NK-92 (cell line): ENCODE measurements around the gene POLR2J3.
"Not testable (repeated sequence)": the region's sequence is repeated elsewhere in the genome, so short reads cannot be mapped to it uniquely, and the experiment has no call there.

Experiments
- DNase-seq: peaks from one replicate; lab custom pipeline; 2025; ENCODE audit not compliant: unreplicated experiment; lab: John Stamatoyannopoulos, UW

The POLR2J3 gene

DNA sequence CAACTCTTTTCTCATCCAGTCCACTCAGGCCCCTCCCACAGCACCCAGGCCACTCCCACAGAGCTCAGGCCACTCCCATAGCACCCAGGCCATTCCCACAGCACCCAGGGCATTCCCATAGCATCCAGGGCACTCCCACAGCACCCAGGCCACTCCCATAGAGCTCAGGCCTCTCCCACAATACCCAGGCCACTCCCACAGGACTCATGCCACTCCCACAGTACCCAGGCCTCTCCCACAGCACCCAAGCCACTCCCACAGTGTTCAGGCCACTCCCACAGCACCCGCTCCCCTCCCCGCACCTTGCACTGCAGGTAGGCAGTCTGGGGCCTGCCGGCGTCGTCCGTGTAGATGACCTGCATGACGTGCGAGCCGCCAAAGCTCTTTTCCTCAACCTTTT lies 17.5 kb upstream of the POLR2J3 start:
- DNase-seq, result not testable (repeated sequence)

DNA sequence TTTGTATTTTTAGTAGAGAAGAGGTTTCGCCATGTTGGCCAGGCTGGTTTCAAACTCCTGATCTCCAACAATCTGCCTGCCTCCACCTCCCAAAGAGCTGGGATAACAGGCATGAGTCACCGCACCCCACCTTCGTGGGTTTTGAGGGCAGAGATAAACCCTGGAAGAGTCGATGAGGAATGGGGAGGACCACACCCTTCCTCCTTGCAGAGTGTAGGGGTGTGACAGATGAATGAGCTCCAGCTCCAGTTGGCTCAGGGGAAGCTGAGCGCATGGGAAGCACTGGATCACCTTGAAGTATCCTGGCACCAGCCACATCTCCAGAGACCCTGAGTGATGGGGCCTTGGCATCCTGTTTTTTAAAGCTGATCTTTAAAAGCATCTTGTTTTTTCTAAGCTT lies 11.1 kb upstream of the POLR2J3 start:
- DNase-seq, result not testable (repeated sequence)

DNA sequence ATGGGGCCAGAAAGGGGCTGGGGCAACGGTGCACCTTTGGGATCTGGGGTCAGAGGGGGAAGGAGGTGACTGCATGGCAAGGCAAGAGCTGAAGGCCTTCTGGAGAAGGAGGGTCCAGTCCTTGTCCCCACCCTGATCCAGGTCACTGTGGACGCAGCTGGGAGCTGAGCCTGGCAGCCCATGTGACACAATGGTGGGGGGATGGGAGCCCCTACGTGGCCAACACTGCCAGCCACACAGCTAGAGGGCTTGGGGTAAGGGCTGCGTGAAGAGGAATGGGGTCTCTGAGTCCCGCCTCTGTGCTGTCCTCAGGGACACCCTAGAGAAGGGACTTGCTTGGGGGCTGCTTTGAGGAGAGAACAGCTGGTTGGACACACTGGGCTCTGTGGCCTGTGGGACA lies 9.3 kb upstream of the POLR2J3 start:
- DNase-seq, result not testable (repeated sequence)

DNA sequence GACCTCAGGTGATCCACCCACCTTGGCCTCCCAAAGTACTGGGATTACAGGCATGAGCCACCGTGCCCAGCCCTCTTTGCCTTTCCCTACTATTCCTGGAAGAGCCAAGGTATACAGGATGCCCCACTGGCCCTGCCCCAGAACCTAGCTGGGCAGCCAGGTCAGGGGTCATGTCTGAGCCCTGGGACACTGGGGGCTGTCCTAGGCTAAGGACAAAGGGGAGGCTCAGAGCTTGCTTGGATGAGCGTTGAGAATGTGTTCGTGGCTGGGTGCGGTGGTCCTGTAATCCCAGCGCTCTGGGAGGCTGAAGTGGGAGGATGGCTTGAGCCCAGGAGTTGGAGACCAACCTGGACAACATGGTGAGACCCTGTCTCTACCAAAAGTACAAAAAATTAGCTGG lies 6.1 kb upstream of the POLR2J3 start:
- DNase-seq, result not testable (repeated sequence)

GRCh38 chr7:102577315-102578240 lies 5.2 kb upstream of the POLR2J3 start:
- not testable (repeated sequence) for DNase-seq

- not testable (repeated sequence) for DNase-seq
Observed at GRCh38 chr7:102576363-102576762, 4.0 kb upstream of the POLR2J3 start.

DNA sequence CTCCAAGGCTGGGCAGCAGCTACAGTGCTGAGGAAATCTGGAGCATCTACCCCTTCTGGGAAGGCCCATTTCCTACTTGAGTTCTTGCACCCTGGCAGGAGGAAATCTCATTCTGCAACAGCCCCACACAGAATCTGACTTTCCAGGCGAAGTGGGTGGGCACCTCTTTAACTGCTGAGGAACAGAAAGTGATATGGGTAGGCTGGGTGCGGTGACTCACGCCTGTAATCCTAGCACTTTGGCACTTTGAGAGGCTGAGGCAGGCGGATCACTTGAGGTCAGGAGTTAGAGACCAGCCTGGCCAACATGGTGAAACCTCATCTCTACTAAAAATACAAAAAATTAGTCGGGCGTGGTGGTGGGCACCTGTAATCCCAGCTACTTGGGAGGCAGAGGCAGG lies 2.2 kb upstream of the POLR2J3 start:
- DNase-seq, result not testable (repeated sequence)

DNA sequence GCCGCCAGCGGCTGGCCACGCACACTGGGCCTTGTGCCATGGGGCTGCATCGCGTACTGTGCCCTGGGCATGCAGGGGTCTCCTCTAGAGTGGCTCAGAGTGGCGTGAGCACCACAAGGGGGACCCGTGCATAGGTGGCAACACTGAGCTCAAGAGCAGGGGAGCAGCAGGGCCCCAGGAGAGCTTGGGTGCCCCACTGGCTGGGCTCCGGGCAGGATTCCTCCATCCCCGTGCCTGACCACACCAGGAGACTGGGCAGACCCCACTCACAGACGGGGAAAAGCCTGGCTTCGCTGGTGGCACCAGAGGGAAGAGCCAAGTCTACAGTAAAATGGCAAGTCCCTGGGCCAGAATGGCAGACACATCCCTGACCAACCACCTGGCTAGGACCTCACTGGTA lies 3.8 kb downstream of the POLR2J3 start:
- not testable (repeated sequence) for DNase-seq

DNA sequence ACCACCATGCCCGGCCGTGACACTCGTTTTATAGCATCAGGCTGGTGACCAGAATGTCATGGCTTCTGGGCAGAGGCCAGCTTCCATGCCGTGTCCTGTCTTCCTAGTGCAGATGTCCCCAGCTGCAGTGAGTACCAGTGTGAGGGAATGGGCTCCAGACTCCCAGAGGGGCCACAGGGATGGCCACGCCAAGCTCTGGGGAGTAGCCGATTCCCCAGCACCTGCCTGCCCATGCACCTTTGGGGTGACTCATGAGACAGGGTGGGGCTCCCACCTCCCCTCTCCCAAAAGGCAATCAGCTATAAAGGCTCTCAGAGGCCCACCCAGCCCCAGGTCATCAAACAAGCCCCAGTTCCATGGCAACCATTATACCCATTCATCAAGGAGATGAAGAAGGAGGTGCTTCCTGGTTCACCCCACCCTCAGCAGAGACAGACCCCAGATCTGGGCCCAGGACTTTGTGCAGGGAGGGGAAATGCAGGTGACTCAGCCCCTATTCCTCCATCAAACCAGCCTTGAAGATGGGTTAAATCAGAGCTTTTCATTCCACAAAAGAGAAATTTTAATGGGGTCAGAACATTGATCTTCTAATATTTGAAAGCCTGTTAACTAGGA lies 21.5 kb downstream of the POLR2J3 start, which contains the start of gene SPDYE2:
Gene SPDYE2, plus strand, starts transcription at position 419 of the 615 bp plus-strand sequence. CDS start 2,030 bp downstream, outside the sequence.
- DNase-seq, result not testable (repeated sequence)

DNA sequence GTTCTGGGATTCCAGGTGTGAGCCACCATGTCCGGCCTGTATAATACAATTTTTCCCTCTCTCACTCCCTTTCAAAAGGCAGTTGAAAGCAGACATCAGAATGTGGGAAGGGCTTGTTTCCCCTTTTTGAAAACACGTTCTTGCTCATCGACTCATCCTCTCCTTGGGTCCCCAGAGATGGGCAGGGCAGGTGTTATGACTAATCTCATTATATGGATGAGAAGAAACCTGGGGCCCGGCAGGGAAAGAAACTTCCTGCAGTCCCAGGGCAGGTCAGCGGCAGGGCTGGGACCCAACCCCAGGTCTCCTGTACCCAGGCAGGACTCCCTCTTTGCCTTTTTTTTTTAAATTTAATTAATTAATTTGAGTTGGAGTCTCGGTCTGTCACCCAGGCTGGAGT lies 26.0 kb downstream of the POLR2J3 start:
- DNase-seq, result not testable (repeated sequence)

DNA sequence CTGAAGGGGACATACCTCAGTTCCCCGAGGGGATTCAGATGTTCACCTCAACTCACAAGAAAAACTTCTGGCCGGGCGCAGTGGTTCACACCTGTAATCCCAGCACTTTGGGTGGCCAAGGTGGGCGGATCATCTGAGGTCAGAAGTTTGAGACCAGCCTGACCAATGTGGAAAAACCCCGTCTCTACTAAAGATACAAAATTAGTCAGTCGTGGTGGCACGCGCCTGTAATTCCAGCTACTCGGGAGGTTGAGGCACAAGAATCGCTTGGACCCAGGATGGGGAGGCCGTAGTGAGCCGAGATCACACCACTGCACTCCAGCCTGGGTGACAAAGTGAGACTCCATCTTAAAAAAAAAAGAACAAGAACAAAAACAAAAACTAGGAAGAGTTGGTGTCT lies 27.1 kb downstream of the POLR2J3 start:
- DNase-seq, result not testable (repeated sequence)

DNA sequence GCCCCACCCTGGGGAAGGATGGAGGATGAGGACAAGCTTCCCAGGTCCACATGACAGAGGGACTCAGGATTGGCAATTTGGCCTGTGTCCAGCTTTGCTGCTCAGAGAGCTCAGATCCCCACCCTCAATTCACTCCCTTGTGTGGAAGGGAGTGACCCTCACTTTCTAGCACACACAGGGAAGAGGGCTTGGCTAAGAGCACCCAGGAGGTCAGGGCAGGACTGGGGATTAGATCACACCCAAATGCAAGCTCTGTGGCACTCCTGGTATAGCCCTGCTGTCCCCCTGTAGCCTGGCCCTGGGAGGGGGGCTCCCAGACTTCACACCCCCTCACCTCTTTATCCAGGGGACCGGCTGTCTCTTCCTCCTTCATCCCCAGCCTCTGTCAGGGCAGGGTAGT lies 28.0 kb downstream of the POLR2J3 start:
- not testable (repeated sequence) for DNase-seq

DNA sequence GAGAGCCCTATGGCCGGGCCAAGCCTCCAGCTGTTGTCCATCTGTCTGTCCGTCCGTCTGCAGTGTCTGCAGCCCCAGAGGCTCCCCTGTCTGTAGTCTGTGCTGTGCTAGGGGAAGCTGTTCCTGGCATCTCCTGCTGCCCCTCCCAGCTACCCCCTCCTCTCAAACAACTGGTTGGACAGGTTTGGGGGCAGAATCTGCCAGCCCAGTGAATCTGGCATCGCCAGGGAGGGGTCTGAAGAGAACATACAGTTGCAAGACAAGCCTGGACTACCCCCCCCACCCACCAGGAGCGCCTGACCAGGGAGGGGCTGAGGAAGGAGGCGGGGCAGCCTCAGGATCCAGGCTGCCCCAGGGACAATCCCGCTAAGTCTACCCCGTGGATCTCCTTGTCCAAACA lies 28.8 kb downstream of the POLR2J3 start, which contains the start of gene UPK3BL2:
Gene UPK3BL2, minus strand, starts transcription at position 101 of the 400 bp plus-strand sequence. Its CDS starts 60 bp downstream, at position 41.
- not testable (repeated sequence) for DNase-seq

GRCh38 chr7:102542771-102543170 lies 29.6 kb downstream of the POLR2J3 start:
- DNase-seq, result not testable (repeated sequence)

- DNase-seq, result not testable (repeated sequence)
Observed at GRCh38 chr7:102542083-102542482, 30.3 kb downstream of the POLR2J3 start.

DNA sequence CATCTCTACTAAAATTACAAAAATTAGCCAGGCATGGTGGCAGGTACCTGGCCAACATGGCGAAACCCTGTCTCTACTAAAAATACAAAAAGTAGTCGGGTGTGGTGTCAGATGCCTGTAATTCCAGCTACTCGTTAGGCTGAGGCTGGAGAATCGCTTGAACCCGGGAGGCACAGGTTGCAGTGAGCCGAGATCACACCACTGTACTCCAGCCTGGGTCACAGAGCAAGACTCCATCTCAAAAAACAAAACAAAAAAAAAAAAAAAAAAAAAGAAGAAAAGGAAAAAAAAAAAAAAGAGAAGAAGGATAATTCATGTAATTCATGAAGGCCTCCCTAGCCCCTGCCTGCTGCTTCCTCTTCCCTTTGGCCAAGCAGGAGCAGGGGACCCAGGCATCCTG lies 31.8 kb downstream of the POLR2J3 start:
- DNase-seq, result not testable (repeated sequence)

- DNase-seq, result not testable (repeated sequence)
Observed at GRCh38 chr7:102535062-102535615, 37.2 kb downstream of the POLR2J3 start.

- not testable (repeated sequence) for DNase-seq
Observed at GRCh38 chr7:102532127-102532526, 40.3 kb downstream of the POLR2J3 start.

GRCh38 chr7:102531583-102531982 lies 40.8 kb downstream of the POLR2J3 start:
- DNase-seq, result not testable (repeated sequence)

DNA sequence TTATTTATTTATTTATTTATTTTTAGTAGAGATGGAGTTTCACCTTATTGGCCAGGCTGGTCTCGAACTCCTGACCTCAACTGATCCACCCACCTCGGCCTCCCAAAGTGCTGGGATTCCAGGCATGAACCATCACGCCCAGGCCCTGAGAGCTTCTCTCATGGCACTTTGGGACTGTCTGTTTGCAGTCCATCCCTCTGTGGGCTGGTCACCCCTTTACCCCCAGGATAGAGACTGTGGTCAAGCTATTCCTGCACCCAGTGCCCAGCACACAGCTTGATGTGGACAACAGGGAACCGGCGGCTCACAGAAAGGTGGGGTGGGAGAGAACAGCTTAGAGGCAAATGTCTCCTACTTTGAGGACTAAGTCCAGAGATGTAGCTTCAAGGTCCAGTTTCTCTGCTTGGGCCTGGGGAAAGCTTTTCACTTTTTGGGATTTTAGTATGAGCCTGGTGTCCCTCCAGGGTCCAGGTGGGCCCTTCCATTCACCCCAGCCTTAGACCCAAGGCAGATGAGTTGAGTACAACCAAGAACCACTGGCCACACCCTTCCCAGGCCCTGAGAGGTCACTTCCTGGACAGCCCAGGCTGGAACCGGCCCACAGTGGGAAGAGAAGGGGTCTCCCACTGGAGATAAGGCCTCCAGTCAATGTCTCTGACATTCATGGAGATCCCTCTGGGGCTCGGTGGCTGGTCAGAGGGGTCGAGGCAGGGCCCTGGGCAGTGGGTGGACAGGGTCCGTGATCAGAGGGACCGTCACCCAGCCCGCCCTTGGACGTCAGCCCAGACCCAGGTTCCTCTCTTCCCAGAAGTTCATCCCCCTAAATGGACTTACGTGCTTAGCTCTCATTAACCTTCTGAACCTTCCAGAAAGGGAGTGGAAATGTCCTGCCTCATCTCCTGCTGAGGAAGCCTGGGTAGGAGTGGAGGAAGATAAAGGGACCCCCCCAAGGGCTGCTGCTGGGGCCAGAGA lies 44.3 kb downstream of the POLR2J3 start:
- not testable (repeated sequence) for DNase-seq
